GM19240 (cell line): Measurements from ENCODE around the gene IGF2.

ENCODE experiments used
- DNase-seq: peaks from one replicate; pipeline ENCODE4 v3.0.0; 2011; ENCODE audit warnings: low spot score; ENCODE audit not compliant: insufficient read length

The IGF2 gene

DNA sequence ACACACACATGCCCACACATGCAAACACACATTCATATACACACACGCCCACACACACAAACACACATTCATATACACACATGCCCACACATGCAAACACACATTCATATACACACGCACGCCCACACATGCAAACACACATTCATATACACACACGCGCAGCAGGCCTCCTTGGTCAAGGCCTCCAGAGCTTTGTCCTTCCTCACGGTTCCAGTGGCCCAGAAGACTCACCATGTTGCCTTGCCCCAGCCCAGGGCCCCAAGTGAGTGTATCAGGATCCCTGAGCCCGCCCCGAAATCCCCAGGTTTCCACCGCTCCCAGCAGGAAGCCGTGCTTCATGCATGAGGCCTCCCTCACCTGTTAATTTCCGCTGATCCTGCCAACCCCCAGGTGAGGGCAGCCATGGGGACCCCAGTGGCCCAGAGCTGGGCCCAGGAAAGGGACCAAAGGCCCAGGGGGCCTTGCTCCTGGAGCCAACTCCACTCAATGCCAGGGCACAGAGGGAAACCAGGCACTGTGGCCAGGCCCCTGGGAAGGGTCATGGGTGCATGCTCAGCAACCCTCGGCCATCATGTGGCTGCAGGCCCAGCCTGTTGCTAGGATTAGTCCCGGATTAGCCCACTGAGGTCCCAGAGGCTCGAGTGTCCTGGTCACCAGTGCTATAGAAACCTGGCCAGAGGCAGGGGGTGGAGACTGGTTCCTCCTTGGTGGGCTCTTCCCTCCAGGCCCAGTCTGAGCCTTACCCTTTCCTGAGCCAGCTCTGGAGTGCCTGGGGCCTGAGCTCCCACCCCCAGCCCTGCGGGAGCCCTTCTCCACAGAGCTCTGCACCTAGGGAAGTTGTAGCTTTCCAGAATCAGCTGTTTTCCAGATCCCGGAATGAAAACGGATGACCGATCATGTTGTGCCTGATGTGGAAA, 34.4 kb downstream of the IGF2 start:
- DNase-seq, result no peak

DNA sequence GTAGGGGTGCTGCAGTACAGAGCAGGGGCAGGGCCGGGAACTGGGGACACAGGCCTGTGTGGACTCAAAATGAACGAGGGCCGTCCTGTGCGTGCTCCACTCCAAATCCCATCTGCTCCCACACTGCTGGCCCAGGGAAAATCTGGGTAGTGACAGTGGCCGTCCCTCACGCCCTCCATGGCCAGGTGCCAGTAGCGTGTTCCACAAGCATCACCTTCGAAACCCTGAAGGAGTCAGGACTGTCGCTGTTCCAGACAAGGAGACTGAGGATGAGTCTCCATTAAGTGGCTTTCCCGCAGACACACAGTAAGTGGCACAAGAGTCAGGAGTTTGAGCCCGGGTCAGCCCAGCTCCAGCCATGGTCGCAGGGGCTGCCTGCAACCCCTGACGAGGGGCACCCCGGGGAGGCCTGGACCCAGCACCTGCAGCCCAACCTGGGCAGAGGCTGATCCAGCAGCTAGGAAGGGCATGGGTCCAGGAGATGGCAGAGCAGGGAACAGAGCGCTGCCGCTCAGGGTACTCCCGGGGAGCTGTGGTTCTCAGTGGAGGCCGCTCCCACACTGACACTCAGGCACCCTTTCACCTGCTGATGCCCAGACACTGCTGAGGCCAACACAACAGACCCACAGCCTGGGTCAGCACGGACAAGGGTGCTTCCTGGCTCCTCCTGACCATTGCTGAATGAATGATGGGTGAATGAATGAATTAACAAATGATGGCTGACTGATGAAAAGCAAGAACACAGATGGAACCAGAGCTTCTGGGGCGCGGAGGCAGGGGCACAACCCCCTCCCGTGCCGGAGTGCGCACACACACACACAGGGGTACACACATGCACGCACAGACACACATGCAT, 35.3 kb downstream of the IGF2 start:
- DNase-seq, result no peak

DNA sequence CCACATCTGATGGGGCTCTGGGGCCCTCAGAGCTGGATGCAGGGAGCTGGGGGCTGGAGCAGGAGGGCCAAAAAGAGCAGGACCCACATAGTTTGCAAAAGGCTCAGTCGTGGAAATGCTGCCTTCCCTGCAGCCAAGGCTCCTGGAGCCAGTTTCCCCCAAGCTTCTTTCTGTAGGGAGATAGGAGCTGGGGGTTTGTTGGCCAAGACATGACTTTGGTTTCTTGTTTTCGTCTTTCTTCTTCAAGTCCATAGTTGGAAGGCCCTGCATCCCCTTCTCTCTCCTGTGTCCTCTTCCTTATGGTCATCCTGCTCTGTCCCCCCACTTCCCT, 36.3 kb downstream of the IGF2 start:
- no peak for DNase-seq

DNA sequence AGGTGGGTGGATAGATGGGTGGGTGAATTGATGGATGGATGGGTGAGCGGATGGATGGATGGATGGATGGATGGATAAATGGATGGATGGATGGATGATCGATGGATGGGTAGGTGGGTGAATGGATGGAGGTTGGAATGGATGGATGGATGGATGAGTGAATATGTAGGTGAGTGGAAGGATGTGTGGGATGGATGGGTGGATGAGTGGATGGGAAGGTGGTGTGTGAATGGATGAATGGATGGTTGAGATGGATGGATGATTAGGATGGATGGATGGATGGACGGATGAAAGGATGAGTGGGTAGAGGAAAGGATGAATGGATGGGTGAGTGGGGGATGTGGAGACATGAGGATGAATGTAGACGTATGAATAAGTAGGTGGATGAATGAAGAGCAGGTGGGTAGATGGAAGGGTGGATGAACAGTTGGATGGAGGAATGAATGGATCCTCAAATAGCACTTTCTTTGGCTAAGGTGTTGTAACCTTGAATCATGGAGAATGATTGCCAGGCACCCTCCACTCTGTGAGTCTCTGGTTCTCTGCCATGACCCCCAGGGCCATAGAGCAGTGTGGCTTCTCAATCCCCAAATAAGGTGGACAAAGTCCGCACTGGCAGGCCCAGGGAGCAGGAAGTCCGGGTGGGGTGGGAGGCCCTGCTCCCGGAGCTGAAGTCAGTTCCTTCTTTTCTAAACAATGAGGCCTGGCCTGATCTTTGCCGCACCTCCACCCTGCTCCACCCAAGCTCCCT, 36.9 kb downstream of the IGF2 start:
- no peak for DNase-seq

DNA sequence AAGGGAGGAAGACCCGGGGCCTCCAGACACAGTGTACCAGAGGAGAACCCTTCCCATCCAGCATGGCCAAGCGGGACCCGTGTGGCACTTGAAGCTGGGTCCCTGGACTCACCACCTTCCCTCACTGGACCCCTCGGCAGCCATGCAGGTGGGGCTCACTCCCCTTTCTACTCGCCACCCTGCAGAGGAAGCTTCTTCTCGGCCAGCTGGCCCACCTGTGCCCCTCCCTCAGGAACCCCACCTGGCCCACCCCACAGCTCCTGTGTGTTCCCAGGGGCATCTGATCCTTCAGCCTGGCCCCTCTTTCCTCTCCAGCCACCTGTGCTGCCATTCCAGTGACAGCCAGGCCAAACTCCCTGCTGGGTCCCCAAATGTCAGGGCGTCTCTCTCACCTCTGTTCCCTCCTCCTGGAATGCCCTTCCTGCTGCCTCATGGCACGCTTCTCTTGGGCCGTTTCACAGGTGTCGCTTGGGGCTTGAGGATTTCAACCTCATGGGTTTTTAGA, 38.0 kb downstream of the IGF2 start:
- DNase-seq, result no peak

DNA sequence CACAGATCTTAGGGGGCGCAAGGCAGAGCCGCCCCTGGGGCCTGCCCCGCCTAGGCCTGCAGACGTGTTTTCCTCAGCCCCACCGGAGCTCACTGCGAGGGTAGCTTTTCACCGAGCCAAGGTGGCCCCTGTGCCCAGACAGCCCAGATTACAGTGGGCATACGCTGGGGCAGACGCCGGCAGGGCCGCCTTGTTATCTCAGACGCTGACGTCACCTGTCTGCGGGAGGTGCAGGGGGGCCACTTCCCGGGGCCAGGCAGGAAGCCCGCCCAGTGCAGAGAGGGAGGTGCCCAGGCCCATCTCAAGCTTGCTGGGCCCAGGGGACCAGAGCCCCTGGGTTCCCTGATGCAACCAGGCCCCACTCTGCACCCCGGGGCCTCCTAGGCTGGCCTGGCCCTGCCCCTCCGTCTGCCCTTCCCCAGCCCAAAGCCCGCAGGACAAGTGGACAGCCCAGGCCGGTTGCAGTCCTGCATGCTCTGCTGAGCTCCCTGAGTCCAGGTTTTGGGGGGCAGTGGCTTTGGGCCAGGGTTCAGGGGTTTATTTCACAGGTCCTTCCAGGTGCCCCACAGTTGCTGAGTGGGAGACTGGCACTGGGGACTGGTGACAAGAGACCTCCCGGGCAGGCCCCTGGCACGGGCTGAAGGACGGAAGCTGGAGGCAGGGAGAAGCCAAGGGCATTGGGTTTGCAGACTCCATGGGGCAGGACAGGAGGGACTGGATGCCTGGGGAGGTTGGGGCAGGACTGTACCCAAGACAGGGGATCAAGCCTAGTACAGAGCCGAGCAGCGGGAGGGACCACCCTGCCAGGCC, 38.6 kb downstream of the IGF2 start:
- DNase-seq, result no peak

DNA sequence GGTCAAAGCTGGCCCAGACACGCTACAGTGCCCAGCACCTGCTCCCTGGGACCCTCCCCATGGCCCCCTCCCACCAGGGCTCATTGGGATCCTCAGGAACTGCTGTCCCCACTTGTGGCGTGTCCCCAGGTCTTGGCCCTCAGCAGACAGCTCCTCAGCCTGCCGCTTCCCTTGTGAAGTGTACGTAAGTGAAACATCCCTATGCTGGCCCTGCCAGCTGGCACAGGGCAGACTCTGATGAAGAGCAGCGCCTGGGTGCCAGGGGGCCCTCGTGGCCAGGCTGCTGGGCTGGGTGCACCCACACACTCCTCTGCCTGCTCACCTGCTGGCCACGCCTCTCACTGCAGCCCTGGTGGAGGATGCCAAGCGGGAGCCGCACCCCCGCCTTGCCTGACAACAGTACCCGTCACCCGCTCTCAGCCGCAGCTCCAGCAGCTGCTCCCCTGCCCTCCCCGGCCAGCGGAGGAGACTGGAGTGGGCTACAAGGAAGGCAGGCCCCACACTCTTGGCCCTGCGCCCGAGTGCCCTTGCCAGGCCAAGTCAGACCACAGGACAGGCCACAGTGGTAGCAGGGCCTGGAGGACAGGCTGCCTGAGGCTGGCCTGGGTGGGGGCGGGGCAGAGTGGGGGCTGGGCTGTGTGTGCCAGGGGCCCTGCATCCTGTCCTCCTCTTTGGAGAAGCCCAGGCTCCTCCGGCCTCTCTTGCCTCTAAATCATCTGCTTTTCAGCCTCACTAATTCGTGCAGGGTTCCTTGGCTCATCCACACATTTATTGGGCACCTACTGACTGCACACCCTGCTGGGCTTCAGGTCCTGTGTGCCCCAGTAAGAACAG, 39.5 kb downstream of the IGF2 start:
- DNase-seq, result no peak

DNA sequence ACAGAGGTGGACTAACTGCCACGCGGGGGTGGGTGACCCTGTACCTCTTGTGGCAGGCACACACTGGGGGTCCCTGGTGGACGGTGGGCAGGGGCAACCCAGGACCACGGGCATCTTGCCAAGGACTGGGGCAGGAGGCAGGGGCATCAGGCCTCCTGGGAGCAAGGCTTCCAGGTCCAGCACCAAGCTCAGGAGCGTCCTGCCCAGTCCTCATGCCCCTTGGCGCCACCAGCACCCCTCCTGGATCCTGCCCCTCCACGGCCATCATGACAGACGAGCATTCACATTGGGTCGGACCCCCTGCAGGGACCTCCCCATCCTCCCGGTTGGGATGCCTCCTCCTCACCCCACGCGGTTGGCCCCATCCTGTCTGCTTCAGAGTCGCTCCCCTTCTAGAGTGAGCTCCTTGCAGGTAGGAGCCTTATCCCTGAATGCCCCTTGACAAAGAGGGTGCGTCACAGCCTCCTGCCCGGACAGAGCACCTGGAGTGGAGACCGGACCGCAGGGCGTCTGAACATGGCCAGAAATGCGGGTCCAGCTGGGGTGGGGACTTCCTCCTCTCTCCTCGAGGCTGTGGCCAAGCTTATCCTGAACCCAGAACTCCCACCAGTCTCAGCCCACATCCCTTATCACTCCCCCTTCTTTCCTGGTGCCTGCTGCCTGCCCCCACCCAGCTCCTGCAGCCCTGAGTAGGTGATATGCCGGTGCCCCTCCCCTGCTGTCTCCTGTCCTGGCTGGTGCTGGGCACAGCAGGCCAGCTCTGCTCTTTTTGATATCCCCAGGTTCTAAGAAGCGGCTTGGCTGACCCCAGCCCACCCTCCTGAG, 40.3 kb downstream of the IGF2 start:
- DNase-seq, result no peak

DNA sequence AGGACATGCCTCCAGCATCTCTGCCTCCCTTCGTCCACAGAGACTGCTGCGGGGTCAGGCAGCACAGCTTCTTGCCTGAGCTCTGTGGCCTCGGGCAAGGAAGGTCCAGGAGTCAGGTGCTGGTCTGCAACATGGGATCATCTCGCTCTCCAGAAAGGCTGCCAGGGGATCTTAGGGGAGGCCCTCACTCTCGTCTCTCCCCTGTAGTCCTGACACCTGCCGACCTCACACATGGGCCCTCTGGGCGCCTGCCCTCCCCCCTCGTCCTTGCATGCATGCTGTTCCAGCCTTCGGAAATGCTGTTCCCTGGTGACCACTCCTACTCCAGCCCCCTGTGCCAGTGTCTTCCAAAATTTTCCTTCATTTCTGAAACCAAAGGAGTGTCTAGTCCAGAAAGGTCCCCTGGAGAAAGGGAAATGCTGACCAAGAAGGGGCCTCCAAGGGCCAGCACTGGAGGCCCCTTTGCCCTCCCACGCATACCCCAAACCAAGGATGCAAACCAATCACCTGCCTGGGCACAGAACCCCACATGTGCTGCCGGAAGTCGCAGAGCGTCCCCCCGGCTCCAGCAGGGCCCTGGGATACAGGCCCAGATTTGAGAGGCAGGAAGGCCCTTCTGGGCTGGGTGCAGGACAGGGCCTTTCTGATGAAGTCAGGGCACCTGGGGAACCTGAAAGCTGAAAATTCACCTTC, 41.0 kb downstream of the IGF2 start:
- DNase-seq, result no peak

DNA sequence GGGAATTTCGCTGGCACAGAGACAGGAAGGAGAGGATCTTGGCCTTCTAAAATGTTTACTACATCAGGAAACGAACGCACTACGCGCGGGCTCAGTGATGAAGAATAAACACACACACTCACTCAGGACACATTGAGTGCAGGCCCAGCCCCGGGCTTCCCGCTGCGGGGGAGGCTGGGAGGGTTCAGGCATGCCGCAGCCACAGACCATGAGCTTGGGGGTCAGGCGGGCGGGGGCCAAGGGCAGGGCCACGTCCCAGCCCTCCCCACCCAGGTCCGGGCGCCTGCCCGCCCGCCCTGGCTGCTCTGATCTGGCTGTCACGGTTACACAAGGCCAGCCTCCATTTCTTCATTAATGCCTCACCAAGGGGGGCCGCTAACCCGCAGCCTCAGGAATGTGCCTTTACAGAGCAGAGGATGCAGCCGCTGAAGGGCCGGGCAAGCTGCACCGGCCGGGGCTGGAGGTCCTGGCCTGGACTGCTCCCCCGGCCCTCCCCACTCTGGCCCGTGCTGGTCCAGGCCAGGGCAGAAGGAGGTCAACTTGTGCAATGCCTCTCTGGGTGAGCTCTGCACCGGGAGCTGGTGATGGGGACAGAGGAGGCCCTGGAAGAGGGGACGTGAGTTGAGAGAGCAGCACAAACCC, 41.7 kb downstream of the IGF2 start:
- DNase-seq, result no peak

DNA sequence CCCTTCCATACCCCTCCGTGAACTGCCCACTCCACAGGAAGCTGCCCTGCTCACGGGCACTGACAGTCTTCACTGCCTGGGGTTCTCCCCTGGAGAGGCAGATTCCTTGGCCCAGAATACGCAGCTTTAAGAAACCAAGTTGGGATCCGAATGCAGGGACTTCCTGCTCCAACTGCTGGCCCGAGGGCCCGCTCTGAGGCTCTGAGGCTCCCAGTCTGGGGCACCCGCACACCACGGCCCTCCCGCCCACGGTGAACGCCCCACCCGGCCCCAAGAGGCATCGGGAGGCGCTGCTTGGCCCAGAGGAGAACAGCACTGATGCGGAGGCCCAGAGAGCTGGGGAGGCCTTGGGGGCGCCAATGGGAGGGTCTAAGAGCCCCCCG, 42.3 kb downstream of the IGF2 start:
- DNase-seq, result no peak

DNA sequence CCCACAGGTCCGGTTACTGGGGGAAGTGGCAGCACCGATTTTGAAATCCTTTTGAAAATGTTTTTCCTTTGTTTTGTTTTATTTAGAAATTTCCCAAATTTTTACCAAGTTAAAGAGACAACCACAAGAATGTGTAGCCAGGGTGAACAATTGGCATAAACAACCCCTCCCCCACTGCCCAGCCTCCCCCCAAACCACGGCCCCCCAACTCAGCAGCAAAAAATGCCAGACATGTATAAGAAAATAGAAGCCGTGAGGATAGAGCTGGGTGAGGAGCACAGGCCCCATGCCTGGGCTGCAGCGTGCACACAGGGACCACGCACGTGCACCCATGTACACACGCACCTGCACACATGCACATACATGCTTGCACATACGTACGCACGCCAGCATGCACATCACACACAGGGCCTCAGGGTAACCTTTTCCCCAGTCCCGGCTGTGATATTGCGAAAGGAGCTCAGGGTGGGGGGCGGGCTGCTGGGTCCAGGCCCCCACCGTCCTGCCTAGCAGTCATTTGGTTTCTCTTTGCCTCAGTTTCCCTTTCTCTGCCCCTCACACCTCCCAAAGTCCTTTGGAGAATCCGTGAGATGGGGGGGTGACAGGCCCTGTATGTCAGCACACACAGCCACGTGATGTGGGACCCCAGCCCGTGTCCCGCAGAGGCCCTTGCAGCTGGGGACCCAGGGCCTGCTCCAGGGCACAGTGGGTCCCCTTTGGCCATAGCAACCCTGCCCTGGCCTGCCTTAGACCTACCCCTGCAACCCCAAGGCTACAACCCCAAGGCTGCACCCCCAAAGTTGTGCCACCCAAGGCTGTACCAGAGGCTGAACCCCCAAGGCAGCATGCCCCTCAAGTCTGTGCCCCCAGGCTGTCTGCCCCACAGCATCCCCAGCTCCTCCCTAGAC, 42.9 kb downstream of the IGF2 start:
- DNase-seq, result no peak

DNA sequence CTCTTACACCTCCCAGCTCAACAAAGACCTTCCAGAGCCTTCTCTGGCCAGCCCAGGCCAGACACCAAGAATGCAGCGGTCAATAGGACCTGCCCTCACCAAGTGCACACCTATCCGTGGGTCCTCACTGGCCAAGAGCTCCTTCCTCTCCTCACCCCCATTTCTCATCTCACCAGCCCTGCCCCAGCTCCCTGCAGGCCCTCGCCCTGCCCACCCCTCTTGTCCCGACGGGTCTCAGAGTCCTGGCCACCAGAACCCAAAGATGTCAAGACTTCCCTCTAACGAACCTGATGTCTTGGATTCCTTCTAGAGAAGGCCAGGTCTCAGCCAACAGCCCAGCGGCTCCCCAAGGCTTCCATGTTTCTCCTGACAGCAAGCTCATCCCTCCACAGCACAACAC, 43.6 kb downstream of the IGF2 start:
- no peak for DNase-seq

DNA sequence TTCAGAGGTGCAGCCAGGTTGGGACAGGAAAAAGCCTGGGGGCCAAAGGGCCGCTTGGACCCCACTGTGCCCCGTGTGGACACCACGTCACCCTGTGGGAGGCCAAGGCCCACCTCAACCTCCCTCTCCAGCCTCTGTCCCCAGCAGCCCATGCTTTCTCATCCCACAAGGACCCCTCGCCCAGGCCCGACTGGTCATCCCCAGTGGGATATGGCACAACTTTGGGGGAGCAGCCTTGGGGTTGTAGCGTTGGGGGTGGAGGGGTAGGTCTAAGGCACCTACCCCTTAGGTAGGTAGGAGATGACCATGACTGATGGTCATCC, 44.0 kb downstream of the IGF2 start:
- DNase-seq, result no peak

DNA sequence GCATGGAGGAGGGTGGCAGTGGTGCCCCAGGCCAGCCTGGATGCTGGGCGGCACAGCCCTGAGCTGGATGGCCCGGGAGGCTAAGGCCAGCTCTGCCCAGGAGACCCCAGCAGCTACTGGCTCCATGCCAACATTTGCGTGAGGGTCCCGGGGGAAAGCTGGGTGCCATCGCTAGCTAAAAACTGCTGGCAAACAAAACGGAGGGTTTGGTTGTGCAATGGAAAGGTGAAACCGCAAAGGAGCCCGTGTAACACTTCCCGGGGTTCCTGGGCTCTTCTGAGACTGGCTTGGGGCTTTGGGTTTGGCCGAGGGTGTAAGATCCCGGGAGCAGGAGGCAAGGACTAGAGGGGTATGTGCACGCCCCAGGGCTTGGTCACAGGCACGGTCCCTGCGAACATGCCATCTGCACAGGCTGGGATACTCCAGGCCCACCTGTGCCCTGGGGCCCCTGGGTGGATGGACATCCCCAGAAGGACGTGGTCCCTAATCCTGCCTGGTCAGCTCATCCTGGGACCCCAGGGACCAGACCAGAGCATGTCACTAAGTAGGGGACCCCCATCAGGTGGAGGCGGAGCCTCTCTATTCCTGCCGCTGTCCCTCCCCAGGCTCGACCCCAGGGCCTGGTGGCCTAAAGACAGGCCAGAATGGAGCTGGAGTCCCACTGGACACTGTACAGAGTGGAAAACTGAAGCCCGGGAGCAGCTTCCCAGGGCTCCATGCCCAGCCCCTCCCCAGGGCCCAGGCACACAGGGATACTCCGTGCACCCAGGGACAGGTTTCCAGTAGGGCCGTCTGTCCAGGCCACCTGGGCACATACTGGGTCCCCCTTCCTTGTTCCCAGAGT, 44.6 kb downstream of the IGF2 start:
- DNase-seq, result no peak
